DND-41 (cell line): ENCODE data around the gene LRP4.

ENCODE experiments used
- ATAC-seq: fragments of 200-7000 bp; cut with Tn5 transposase; 3 replicates; pipeline ENCODE4 v1.9.1; 2021; ENCODE audit warnings: low read depth; ENCODE audit not compliant: insufficient read depth
- DNase-seq: peaks from one replicate; pipeline ENCODE4 v3.0.0-alpha.2; 2020
- H2AFZ ChIP-seq: 2 replicates; pipeline ENCODE4 v1.6.0; 2012; ENCODE audit warnings: low read depth, low read length
- H3K27ac ChIP-seq: 2 replicates; pipeline ENCODE4 v1.5.1; 2012; ENCODE audit warnings: low read length, inconsistent platforms
- H3K27me3 ChIP-seq: fragments of 200-600 bp; sonication (generic); 2 replicates; pipeline ENCODE4 v1.6.0; 2012; ENCODE audit warnings: low read length, mild to moderate bottlenecking, inconsistent platforms; ENCODE audit not compliant: insufficient read depth, poor library complexity
- H3K36me3 ChIP-seq: 2 replicates; pipeline ENCODE4 v1.5.1; 2012; ENCODE audit warnings: low read length, inconsistent platforms; ENCODE audit not compliant: insufficient read depth
- H3K4me1 ChIP-seq: 2 replicates; pipeline ENCODE4 v1.5.1; 2012; ENCODE audit warnings: mild to moderate bottlenecking, low read length; ENCODE audit not compliant: insufficient read depth
- H3K4me2 ChIP-seq: 2 replicates; pipeline ENCODE4 v1.6.0; 2012; ENCODE audit warnings: mild to moderate bottlenecking, moderate library complexity, low read length, inconsistent platforms; ENCODE audit not compliant: insufficient read depth
- H3K4me3 ChIP-seq, 2 experiments: fragments of 200-600 bp in 1 of 2; shearing (Covaris generic) in 1 of 2; 2 replicates each; pipeline ENCODE4 v1.5.1; 2012 to 2016; ENCODE audit warnings: inconsistent platforms in 2 of 2, low read length in 2 of 2, mild to moderate bottlenecking in 2 of 2, low read depth in 1 of 2, moderate library complexity in 1 of 2
- H3K79me2 ChIP-seq: 2 replicates; pipeline ENCODE4 v1.6.0; 2012; ENCODE audit warnings: low read length, inconsistent platforms; ENCODE audit not compliant: insufficient read depth
- H3K9ac ChIP-seq: 2 replicates; pipeline ENCODE4 v1.6.0; 2012; ENCODE audit warnings: low read depth, mild to moderate bottlenecking, inconsistent platforms, low read length, moderate library complexity
- H3K9me3 ChIP-seq: 2 replicates; pipeline ENCODE4 v1.5.1; 2012; ENCODE audit warnings: low read length, moderate library complexity, mild to moderate bottlenecking, inconsistent platforms; ENCODE audit not compliant: insufficient read depth, severe bottlenecking
- H4K20me1 ChIP-seq: 2 replicates; pipeline ENCODE4 v1.6.0; 2012; ENCODE audit warnings: low read length; ENCODE audit not compliant: insufficient read depth
- EZH2 ChIP-seq: IDR thresholded peaks from 3 replicates; pipeline ENCODE4 v1.6.1; 2012; ENCODE audit warnings: borderline replicate concordance, low read depth, mild to moderate bottlenecking, moderate library complexity, low read length, inconsistent platforms; ENCODE audit not compliant: severe bottlenecking
- TF ChIP-seq, protein P1 (sequence below): IDR thresholded peaks from 2 replicates; pipeline ENCODE4 v1.5.1; 2012; ENCODE audit warnings: borderline replicate concordance, low read length, moderate library complexity, mild to moderate bottlenecking; ENCODE audit not compliant: poor library complexity, severe bottlenecking; ENCODE audit errors: extremely low read depth

LRP4 gene

DNA sequence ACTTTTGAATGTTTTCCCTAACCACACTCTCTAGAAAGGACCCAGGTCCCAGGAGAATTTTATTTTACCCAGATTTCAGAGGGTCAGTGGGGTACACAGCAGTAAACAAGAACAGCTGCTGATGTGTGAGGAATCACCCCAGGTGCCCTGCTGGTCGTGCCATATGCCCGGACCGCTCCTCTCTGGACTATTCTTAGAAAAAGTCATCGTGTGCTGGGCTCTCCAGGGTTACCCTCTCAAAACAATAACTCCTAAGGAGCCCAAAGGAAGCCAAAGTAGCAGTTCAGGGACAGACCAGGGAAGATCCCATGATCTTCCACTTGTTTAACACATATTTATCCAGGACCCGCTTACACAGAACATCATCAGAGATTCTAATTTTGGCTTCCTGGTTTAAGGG, 29.7 kb downstream of the LRP4 start:
- H3K27me3 ChIP-seq: no peaks in the 10 kb centered on the region
- no peaks in the 10 kb centered on the region for H3K9me3 ChIP-seq
- no peaks in the 10 kb centered on the region for H3K4me1 ChIP-seq
- H3K79me2 ChIP-seq: no peaks in the 10 kb centered on the region
- H4K20me1 ChIP-seq: no peaks in the 10 kb centered on the region
- no peak overlapping the region for H3K27ac ChIP-seq
- DNase-seq (no peak), ATAC-seq (no peak)
- no peak overlapping the region for H3K4me3 ChIP-seq
- no peak overlapping the region for H3K9ac ChIP-seq
- no peak for TF ChIP-seq EZH2
- TF ChIP-seq, protein P1, sequence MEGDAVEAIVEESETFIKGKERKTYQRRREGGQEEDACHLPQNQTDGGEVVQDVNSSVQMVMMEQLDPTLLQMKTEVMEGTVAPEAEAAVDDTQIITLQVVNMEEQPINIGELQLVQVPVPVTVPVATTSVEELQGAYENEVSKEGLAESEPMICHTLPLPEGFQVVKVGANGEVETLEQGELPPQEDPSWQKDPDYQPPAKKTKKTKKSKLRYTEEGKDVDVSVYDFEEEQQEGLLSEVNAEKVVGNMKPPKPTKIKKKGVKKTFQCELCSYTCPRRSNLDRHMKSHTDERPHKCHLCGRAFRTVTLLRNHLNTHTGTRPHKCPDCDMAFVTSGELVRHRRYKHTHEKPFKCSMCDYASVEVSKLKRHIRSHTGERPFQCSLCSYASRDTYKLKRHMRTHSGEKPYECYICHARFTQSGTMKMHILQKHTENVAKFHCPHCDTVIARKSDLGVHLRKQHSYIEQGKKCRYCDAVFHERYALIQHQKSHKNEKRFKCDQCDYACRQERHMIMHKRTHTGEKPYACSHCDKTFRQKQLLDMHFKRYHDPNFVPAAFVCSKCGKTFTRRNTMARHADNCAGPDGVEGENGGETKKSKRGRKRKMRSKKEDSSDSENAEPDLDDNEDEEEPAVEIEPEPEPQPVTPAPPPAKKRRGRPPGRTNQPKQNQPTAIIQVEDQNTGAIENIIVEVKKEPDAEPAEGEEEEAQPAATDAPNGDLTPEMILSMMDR: no peak
- H3K4me2 ChIP-seq: no peak overlapping the region
- H2AFZ ChIP-seq: no peak overlapping the region
- no peaks in the 10 kb centered on the region for H3K36me3 ChIP-seq

DNA sequence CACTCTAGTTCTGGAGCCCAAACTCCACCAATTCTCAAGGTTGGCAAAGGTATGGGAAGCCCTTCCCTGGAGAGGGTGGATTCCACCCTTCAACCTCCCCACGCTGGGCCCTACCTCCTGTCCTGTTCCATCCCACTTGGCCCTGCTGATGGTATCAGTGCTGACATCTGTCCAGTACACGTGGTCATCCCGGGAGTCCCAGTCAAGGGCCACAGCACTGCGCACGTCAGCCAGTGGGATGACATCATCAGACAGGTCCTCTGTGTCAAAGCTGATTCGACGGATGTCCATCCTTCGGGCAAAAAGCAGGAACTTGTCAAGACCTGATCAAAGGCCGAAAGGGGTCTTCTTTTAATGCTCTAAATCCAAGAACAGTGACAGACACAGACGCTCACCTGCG, 32.1 kb downstream of the LRP4 start:
- Histone ChIP-seq H3K4me2 (no peak overlapping the region), H3K9ac (no peak overlapping the region), H3K4me3 (no peak overlapping the region), H3K27me3 (no peaks in the 10 kb centered on the region), H2AFZ (no peak overlapping the region), H3K4me1 (no peaks in the 10 kb centered on the region), H4K20me1 (no peaks in the 10 kb centered on the region), H3K36me3 (no peaks in the 10 kb centered on the region), H3K79me2 (no peaks in the 10 kb centered on the region), H3K9me3 (no peaks in the 10 kb centered on the region), H3K27ac (no peak overlapping the region)
- TF ChIP-seq EZH2: no peak
- TF ChIP-seq, protein P1: no peak
- ATAC-seq (no peak), DNase-seq (no peak)

DNA sequence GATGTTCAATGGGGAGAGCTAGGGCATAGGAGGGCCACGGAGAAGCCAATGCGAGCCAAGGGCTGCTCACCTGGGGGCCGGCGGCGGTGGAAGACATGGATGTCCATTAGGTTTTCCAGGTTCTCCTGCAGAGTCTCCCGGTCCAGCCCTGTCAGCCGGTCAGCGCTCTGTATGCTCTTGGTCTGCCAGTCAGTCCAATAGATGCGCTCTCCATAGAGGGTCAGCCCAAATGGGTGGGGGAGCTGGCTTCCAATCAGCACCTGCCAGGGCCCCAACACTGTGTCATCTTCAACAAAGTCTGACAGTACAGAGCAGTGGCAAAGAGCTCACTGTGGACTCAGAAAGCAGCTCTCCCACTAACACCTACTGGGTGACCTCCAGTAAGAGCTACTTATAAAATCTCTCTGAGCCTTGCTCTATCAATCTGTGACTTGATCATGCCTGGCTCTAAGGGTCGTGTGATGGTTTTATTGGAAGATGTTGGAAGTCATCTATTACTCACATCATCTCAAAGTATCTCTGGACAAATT, 39.2 kb downstream of the LRP4 start:
- Histone ChIP-seq H3K4me1 (no peaks in the 10 kb centered on the region), H3K79me2 (no peaks in the 10 kb centered on the region), H3K27me3 (no peaks in the 10 kb centered on the region), H3K9ac (no peak overlapping the region), H3K9me3 (no peaks in the 10 kb centered on the region), H3K4me3 (no peak overlapping the region), H3K27ac (no peak overlapping the region), H4K20me1 (no peaks in the 10 kb centered on the region), H3K4me2 (no peak overlapping the region), H3K36me3 (no peaks in the 10 kb centered on the region), H2AFZ (no peak overlapping the region)
- ATAC-seq (no peak), DNase-seq (no peak)
- no peak for TF ChIP-seq EZH2
- TF ChIP-seq, protein P1: no peak

DNA sequence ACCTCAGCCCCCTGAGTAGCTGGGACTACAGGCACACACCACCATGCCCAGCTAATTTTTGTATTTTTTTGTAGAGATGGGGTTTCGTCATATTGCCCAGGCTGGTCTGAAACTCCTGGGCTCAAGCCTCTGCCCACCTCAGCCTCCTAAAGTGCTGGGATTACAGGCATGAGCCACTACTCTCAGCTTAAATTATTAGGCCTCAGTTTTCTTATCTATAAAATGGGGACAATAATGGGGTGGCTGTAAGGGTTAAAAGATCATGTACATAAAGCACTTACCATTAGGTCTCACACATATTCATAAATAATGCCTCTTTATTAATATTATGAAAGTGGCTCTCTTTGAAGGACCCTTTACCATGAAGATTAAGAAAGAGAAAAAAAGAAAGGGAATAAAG, 40.8 kb downstream of the LRP4 start:
- H3K9me3 ChIP-seq: no peaks in the 10 kb centered on the region
- H3K9ac ChIP-seq: no peak overlapping the region
- H4K20me1 ChIP-seq: no peaks in the 10 kb centered on the region
- DNase-seq (no peak), ATAC-seq (no peak)
- no peaks in the 10 kb centered on the region for H3K4me1 ChIP-seq
- H3K79me2 ChIP-seq: no peaks in the 10 kb centered on the region
- H2AFZ ChIP-seq: no peak overlapping the region
- H3K36me3 ChIP-seq: no peaks in the 10 kb centered on the region
- TF ChIP-seq, protein P1: no peak
- TF ChIP-seq EZH2: no peak
- no peak overlapping the region for H3K4me3 ChIP-seq
- H3K4me2 ChIP-seq: no peak overlapping the region
- H3K27me3 ChIP-seq: no peaks in the 10 kb centered on the region
- no peak overlapping the region for H3K27ac ChIP-seq
